Parathyroid adenoma (tissue), 2 donors: ENCODE data around the gene MYPOP.
"Not testable (repeated sequence)": the region's sequence is repeated elsewhere in the genome, so short reads cannot be mapped to it uniquely, and the experiment has no call there.

Source experiments
- H2AFZ ChIP-seq: fragments of 300-600 bp; sonication (generic); one replicate; pipeline ENCODE4 v1.7.0; 2017; ENCODE audit warnings: antibody characterized with exemption, mild to moderate bottlenecking
- H3K27ac ChIP-seq: fragments of 300-600 bp; sonication (generic); one replicate; pipeline ENCODE4 v1.7.0; 2017
- H3K27me3 ChIP-seq: fragments of 300-600 bp; sonication (generic); one replicate; pipeline ENCODE4 v1.7.0; 2017; ENCODE audit warnings: low read length; ENCODE audit not compliant: control insufficient read depth, insufficient read depth
- H3K36me3 ChIP-seq: fragments of 300-600 bp; sonication (generic); one replicate; pipeline ENCODE4 v1.7.0; 2017; ENCODE audit warnings: low read length; ENCODE audit not compliant: control insufficient read depth, insufficient read depth
- H3K4me1 ChIP-seq: fragments of 300-600 bp; sonication (generic); one replicate; pipeline ENCODE4 v1.7.0; 2017; ENCODE audit warnings: control low read depth
- H3K4me2 ChIP-seq: fragments of 300-600 bp; sonication (generic); one replicate; pipeline ENCODE4 v1.7.0; 2017; ENCODE audit warnings: low read length
- H3K4me3 ChIP-seq: fragments of 300-600 bp; sonication (generic); one replicate; pipeline ENCODE4 v1.7.0; 2017; ENCODE audit warnings: low read depth, low read length
- H3K79me2 ChIP-seq: fragments of 300-600 bp; sonication (generic); one replicate; pipeline ENCODE4 v1.7.0; 2017; ENCODE audit warnings: control low read depth
- H3K9ac ChIP-seq: fragments of 300-600 bp; sonication (generic); one replicate; pipeline ENCODE4 v1.7.0; 2017; ENCODE audit warnings: mild to moderate bottlenecking
- H3K9me3 ChIP-seq: fragments of 300-600 bp; sonication (generic); one replicate; pipeline ENCODE4 v1.7.0; 2017; ENCODE audit warnings: low read length; ENCODE audit not compliant: control insufficient read depth
- CTCF ChIP-seq: fragments of 300-600 bp; sonication (generic); IDR thresholded peaks from one replicate; pipeline ENCODE4 v1.7.0; 2017; ENCODE audit warnings: antibody characterized with exemption, mild to moderate bottlenecking
- donor health status: primary hyperparathyroidism.

Gene MYPOP

GRCh38 chr19:45872095-45872919 is 30.1 kb downstream of the MYPOP start:
- Histone ChIP-seq H3K27me3 (no peaks in the 10 kb centered on the region), H3K9me3 (no peaks in the 10 kb centered on the region), H3K9ac (no peak overlapping the region), H3K4me3 (no peak overlapping the region), H3K27ac (no peak overlapping the region), H3K79me2 (no peaks in the 10 kb centered on the region), H2AFZ (no peak overlapping the region), H3K4me2 (no peak overlapping the region), H3K4me1 (no peaks in the 10 kb centered on the region), H3K36me3 (no peaks in the 10 kb centered on the region)
- TF ChIP-seq CTCF = no peak

- Histone ChIP-seq H3K79me2 (no peaks in the 10 kb centered on the region), H3K9ac (no peak overlapping the region), H3K4me3 (no peak overlapping the region), H3K27ac (no peak overlapping the region), H3K4me2 (no peak overlapping the region), H3K9me3 (no peaks in the 10 kb centered on the region), H2AFZ (no peak overlapping the region), H3K27me3 (no peaks in the 10 kb centered on the region), H3K36me3 (no peaks in the 10 kb centered on the region), H3K4me1 (no peaks in the 10 kb centered on the region)
- TF ChIP-seq CTCF = no peak
Observed at GRCh38 chr19:45870798-45871197, 31.6 kb downstream of the MYPOP start.

GRCh38 chr19:45867241-45867640 is 35.2 kb downstream of the MYPOP start:
- not testable (repeated sequence) for H3K36me3 ChIP-seq, H3K27ac ChIP-seq, H2AFZ ChIP-seq, H3K4me2 ChIP-seq, H3K4me1 ChIP-seq, H3K27me3 ChIP-seq, H3K4me3 ChIP-seq, H3K79me2 ChIP-seq, H3K9me3 ChIP-seq, H3K9ac ChIP-seq

GRCh38 chr19:45866400-45867176 is 35.8 kb downstream of the MYPOP start:
- Histone ChIP-seq H3K27ac (no peak overlapping the region), H3K27me3 (no peaks in the 10 kb centered on the region), H3K36me3 (no peaks in the 10 kb centered on the region), H3K79me2 (peaks cover 3% of the 10 kb centered on the region), H3K4me1 (peaks cover 3% of the 10 kb centered on the region), H3K4me2 (no peak overlapping the region), H3K4me3 (no peak overlapping the region), H3K9me3 (no peaks in the 10 kb centered on the region), H3K9ac (no peak overlapping the region), H2AFZ (no peak overlapping the region)
- no peak for TF ChIP-seq CTCF

- Histone ChIP-seq H2AFZ (no peak overlapping the region), H3K4me1 (peaks cover 3% of the 10 kb centered on the region), H3K9me3 (no peaks in the 10 kb centered on the region), H3K36me3 (no peaks in the 10 kb centered on the region), H3K27ac (no peak overlapping the region), H3K4me2 (no peak overlapping the region), H3K9ac (no peak overlapping the region), H3K27me3 (no peaks in the 10 kb centered on the region), H3K79me2 (peaks cover 3% of the 10 kb centered on the region), H3K4me3 (no peak overlapping the region)
- no peak for TF ChIP-seq CTCF
Observed at GRCh38 chr19:45865269-45865948, 37.0 kb downstream of the MYPOP start.
